ENCODE measurements around the gene GFPT2. TPM values are rescaled to one million over a fixed set of nuclear protein-coding genes. Genes with fewer than 3 reads are reported as not detected.
A peak's percentile ranks its signal among the peaks of the same experiment; 100 is the strongest.
"Not testable (repeated sequence)": the region's sequence is repeated elsewhere in the genome, so short reads cannot be mapped to it uniquely, and the experiment has no call there.

Gene GFPT2
- total RNA-seq, 5 donors from 2014 or later (not counting 1 experiment from before 2014, with no cell fraction given), result 1.6 to 3.6 (median 2.0) TPM

GRCh38 chr5:180299526-180299925, 53.6 kb downstream of the GFPT2 start:
- no peak for ATAC-seq (replicated peaks in 1 of 4)
- Histone ChIP-seq H3K27ac (ENCODE audit: low read length) (no peak overlapping the region), H3K4me1 (ENCODE audit: control insufficient read depth in 1 of 2, extremely low read depth in 1 of 2, insufficient read depth in 2 of 2, low read length in 2 of 2) (peaks cover 0 to 9% of the 10 kb centered on the region in 2 experiments), H3K9me3 (no peaks in the 10 kb centered on the region), H3K36me3 (ENCODE audit: control insufficient read depth in 2 of 2, extremely low read depth in 1 of 2, insufficient read depth in 1 of 2, low read length in 1 of 2) (no peaks in the 10 kb centered on the region), H3K4me3 (ENCODE audit: control insufficient read depth in 1 of 2, extremely low read depth in 1 of 2, low read length in 1 of 2) (no peak overlapping the region), H3K27me3 (replicated peaks in 1 of 2; ENCODE audit: control insufficient read depth in 2 of 2, extremely low read depth in 1 of 2, insufficient read depth in 2 of 2, low read length in 1 of 2) (peaks cover 0 to 11% of the 10 kb centered on the region in 2 experiments)
- WGBS (ENCODE audit: insufficient coverage), result 40% methylated on average over 1 of the region's 3 CpGs
- H3K4me1 Mint-ChIP-seq, result peaks cover 3 to 9% (median 6%) of the 10 kb centered on the region in 3 donors
- CTCF ChIA-PET, result interaction anchor here in 1 of 2 donors (0.9 kb wide), 1 partner anchor 29 kb away, joined by 3 read pairs; no protein-coding TSS in a partner anchor
- H3K27me3 Mint-ChIP-seq, result peaks cover 0 to 5% of the 10 kb centered on the region in 2 donors
- H3K36me3 Mint-ChIP-seq, result no peaks in the 10 kb centered on the region
- H3K27ac Mint-ChIP-seq, result no peak overlapping the region
- POLR2A ChIA-PET, result no interaction called here
- H3K4me3 Mint-ChIP-seq, result no peak overlapping the region
- H3K9me3 Mint-ChIP-seq, result no peaks in the 10 kb centered on the region
- DNase-seq, result no peak

DNA sequence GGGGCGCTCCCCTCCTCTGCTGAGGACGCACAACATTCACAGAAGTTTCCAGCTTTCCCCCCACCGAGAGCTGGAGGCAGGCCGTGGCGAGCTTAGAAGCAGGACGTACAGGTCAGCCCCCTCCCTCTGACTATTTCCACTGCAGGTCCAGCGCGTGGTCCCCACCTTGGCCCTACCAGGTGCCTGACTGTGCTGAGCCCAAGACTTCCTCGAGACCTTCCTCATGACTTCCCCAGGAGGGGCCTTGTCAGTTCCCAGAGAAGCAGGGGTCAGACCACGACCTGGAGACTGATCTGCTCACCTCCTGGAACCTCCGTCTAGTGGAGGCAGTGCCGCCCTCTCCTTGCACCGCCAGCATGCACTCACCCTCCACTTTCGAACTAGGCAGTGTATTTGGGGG, 54.1 kb downstream of the GFPT2 start:
- CTCF ChIA-PET; H3K4me3 Mint-ChIP-seq; ATAC-seq (replicated peaks in 1 of 4); H3K36me3 Mint-ChIP-seq; H3K27ac Mint-ChIP-seq; DNase-seq; H3K9me3 Mint-ChIP-seq; H3K4me3 ChIP-seq (ENCODE audit: control insufficient read depth in 1 of 2, extremely low read depth in 1 of 2, low read length in 1 of 2); H3K27me3 ChIP-seq (replicated peaks in 1 of 2; ENCODE audit: control insufficient read depth in 2 of 2, extremely low read depth in 1 of 2, insufficient read depth in 2 of 2, low read length in 1 of 2); H3K27ac ChIP-seq (ENCODE audit: low read length); POLR2A ChIA-PET; H3K9me3 ChIP-seq; H3K36me3 ChIP-seq (ENCODE audit: control insufficient read depth in 2 of 2, extremely low read depth in 1 of 2, insufficient read depth in 1 of 2, low read length in 1 of 2); H3K4me1 ChIP-seq (ENCODE audit: control insufficient read depth in 1 of 2, extremely low read depth in 1 of 2, insufficient read depth in 2 of 2, low read length in 2 of 2); H3K27me3 Mint-ChIP-seq: not testable (repeated sequence)
- 99% methylated on average over 7 of the region's 14 CpGs for WGBS (ENCODE audit: insufficient coverage)
- peaks cover 6 to 14% (median 11%) of the 10 kb centered on the region in 3 donors for H3K4me1 Mint-ChIP-seq

- Mint-ChIP-seq H3K4me1 (peaks cover 19 to 25% (median 23%) of the 10 kb centered on the region in 3 donors), H3K4me3 (no peak overlapping the region), H3K36me3 (no peaks in the 10 kb centered on the region), H3K27me3 (peaks cover 0 to 4% of the 10 kb centered on the region in 2 donors), H3K27ac (no peak overlapping the region), H3K9me3 (no peaks in the 10 kb centered on the region)
- Histone ChIP-seq H3K36me3 (ENCODE audit: control insufficient read depth in 2 of 2, extremely low read depth in 1 of 2, insufficient read depth in 1 of 2, low read length in 1 of 2) (no peaks in the 10 kb centered on the region), H3K9me3 (no peaks in the 10 kb centered on the region), H3K4me1 (ENCODE audit: control insufficient read depth in 1 of 2, extremely low read depth in 1 of 2, insufficient read depth in 2 of 2, low read length in 2 of 2) (peaks cover 0 to 23% of the 10 kb centered on the region in 2 experiments), H3K27me3 (replicated peaks in 1 of 2; ENCODE audit: control insufficient read depth in 2 of 2, extremely low read depth in 1 of 2, insufficient read depth in 2 of 2, low read length in 1 of 2) (no peaks in the 10 kb centered on the region), H3K4me3 (ENCODE audit: control insufficient read depth in 1 of 2, extremely low read depth in 1 of 2, low read length in 1 of 2) (no peak overlapping the region), H3K27ac (ENCODE audit: low read length) (no peak overlapping the region)
- DNase-seq (no peak), ATAC-seq (replicated peaks in 1 of 4) (no peak)
- POLR2A ChIA-PET, result no interaction called here
- CTCF ChIA-PET, result interaction anchor here in 1 of 2 donors (0.6 kb wide), 1 partner anchor 20 kb away, joined by 6 read pairs; no protein-coding TSS in a partner anchor
- 84% methylated on average over 2 of the region's 2 CpGs for WGBS (ENCODE audit: insufficient coverage)
These were observed 55.4 kb downstream of the GFPT2 start for GRCh38 chr5:180297587-180298282.

DNA sequence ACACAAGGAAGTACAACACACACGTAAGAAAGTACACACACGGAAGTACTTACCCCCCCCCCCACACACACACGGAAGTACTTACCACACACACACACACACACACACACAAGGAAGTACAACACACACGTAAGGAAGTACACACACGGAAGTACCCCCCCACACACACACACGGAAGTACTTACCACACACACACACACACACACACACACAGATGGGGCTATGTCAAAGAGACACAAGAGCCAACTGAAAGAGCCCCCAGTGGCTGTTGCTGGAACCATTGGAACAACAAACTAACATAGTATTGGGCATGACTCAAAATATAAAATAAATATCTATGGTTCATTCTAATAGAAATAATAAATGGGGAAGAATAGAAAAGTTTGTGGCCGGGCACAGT, 56.4 kb downstream of the GFPT2 start:
- Histone ChIP-seq H3K27me3 (replicated peaks in 1 of 2; ENCODE audit: control insufficient read depth in 2 of 2, extremely low read depth in 1 of 2, insufficient read depth in 2 of 2, low read length in 1 of 2) (no peaks in the 10 kb centered on the region), H3K4me1 (ENCODE audit: control insufficient read depth in 1 of 2, extremely low read depth in 1 of 2, insufficient read depth in 2 of 2, low read length in 2 of 2) (peaks cover 0 to 26% of the 10 kb centered on the region in 2 experiments), H3K27ac (ENCODE audit: low read length) (no peak overlapping the region), H3K36me3 (ENCODE audit: control insufficient read depth in 2 of 2, extremely low read depth in 1 of 2, insufficient read depth in 1 of 2, low read length in 1 of 2) (no peaks in the 10 kb centered on the region), H3K9me3 (no peaks in the 10 kb centered on the region), H3K4me3 (ENCODE audit: control insufficient read depth in 1 of 2, extremely low read depth in 1 of 2, low read length in 1 of 2) (no peak overlapping the region)
- no peak overlapping the region for H3K4me3 Mint-ChIP-seq
- DNase-seq (peak in 5 of 35 experiments; percentile 4 to 41 (median 17)), ATAC-seq (replicated peaks in 1 of 4) (no peak)
- no peak overlapping the region for H3K27ac Mint-ChIP-seq
- POLR2A ChIA-PET, result interaction anchor here in 1 of 2 donors (0.6 kb wide), 1 partner anchor 11 kb away, joined by 6 read pairs; no protein-coding TSS in a partner anchor
- CTCF ChIA-PET, result no interaction called here
- no peaks in the 10 kb centered on the region for H3K36me3 Mint-ChIP-seq
- WGBS (ENCODE audit: insufficient coverage), result no CpG with 5 or more reads among the region's 7 CpGs
- H3K9me3 Mint-ChIP-seq, result no peaks in the 10 kb centered on the region
- peaks cover 23 to 27% (median 26%) of the 10 kb centered on the region in 3 donors for H3K4me1 Mint-ChIP-seq
- peaks cover 0 to 3% of the 10 kb centered on the region in 2 donors for H3K27me3 Mint-ChIP-seq

DNA sequence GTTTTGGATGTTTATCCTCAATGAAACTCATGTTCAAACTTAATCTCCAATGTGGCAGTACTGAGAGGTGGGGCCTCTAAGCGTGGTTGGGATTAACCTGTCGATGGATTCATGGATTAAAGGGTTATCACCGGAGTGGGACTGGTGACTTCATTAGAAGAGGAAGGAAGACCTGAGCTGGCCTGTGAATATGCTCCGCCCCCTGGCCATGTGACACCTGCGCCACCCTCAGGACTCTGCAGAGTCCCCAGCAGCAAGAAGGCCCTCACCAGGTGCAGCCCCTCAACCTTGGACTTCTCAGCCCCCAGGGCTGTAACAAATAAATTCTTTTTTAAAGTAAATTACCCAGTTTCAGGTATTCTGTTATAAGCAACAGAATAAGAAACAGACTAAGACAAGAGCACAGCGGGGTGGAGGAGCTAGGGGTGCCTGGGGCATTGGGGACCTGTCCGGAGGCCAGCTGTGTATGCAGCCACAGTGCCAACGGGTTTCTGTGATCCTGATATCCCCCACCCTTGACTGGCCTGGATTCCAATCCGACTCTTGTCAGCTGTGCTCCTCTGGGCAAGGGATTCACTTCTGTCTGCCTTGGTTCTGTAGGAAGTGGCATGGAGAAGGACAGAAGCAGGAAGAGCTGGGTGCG, 58.1 kb downstream of the GFPT2 start:
- POLR2A ChIA-PET, result no interaction called here
- 65% methylated on average over 3 of the region's 10 CpGs for WGBS (ENCODE audit: insufficient coverage)
- H3K4me3 ChIP-seq (ENCODE audit: control insufficient read depth in 1 of 2, extremely low read depth in 1 of 2, low read length in 1 of 2), result no peak overlapping the region
- H3K36me3 ChIP-seq (ENCODE audit: control insufficient read depth in 2 of 2, extremely low read depth in 1 of 2, insufficient read depth in 1 of 2, low read length in 1 of 2), result no peaks in the 10 kb centered on the region
- Mint-ChIP-seq H3K36me3 (no peaks in the 10 kb centered on the region), H3K27me3 (no peaks in the 10 kb centered on the region), H3K27ac (peak overlapping the region in 1 of 2 donors; percentile 66), H3K4me1 (peaks cover 34 to 38% (median 36%) of the 10 kb centered on the region in 3 donors), H3K4me3 (no peak overlapping the region), H3K9me3 (no peaks in the 10 kb centered on the region)
- no peak overlapping the region for H3K27ac ChIP-seq (ENCODE audit: low read length)
- peaks cover 2 to 38% of the 10 kb centered on the region in 2 experiments for H3K4me1 ChIP-seq (ENCODE audit: control insufficient read depth in 1 of 2, extremely low read depth in 1 of 2, insufficient read depth in 2 of 2, low read length in 2 of 2)
- DNase-seq (no peak), ATAC-seq (replicated peaks in 1 of 4) (no peak)
- H3K27me3 ChIP-seq (replicated peaks in 1 of 2; ENCODE audit: control insufficient read depth in 2 of 2, extremely low read depth in 1 of 2, insufficient read depth in 2 of 2, low read length in 1 of 2), result no peaks in the 10 kb centered on the region
- CTCF ChIA-PET, result interaction anchor here (0.6 to 4.2 kb wide), 6 partner anchors 20 to 176 kb away, joined by 3 to 42 read pairs (median 4); no protein-coding TSS in a partner anchor
- no peaks in the 10 kb centered on the region for H3K9me3 ChIP-seq

DNA sequence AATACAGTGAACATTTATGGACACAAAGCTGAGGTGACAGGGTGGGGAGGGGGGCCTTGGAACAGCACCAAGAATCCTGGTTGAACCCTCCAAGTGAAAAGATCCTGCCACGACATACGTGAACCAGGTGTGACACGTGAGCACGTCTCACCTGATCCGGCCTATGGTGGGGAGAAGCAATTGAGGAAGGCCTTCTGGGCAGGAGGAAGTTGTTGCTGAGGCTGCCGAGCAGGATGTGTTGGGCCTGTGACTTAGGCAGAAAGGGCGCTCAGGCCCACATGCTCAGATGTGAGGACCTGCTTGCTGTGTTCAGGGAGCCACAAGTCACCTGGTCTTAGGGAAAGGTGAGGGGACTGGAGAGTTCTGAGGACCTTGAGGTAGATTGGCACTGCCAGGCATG, 58.7 kb downstream of the GFPT2 start:
- Histone ChIP-seq H3K9me3 (no peaks in the 10 kb centered on the region), H3K4me3 (ENCODE audit: control insufficient read depth in 1 of 2, extremely low read depth in 1 of 2, low read length in 1 of 2) (no peak overlapping the region), H3K27me3 (replicated peaks in 1 of 2; ENCODE audit: control insufficient read depth in 2 of 2, extremely low read depth in 1 of 2, insufficient read depth in 2 of 2, low read length in 1 of 2) (no peaks in the 10 kb centered on the region), H3K4me1 (ENCODE audit: control insufficient read depth in 1 of 2, extremely low read depth in 1 of 2, insufficient read depth in 2 of 2, low read length in 2 of 2) (peaks cover 2 to 45% of the 10 kb centered on the region in 2 experiments), H3K27ac (ENCODE audit: low read length) (peak overlapping the region; percentile 87), H3K36me3 (ENCODE audit: control insufficient read depth in 2 of 2, extremely low read depth in 1 of 2, insufficient read depth in 1 of 2, low read length in 1 of 2) (no peaks in the 10 kb centered on the region)
- no peaks in the 10 kb centered on the region for H3K27me3 Mint-ChIP-seq
- H3K9me3 Mint-ChIP-seq, result no peaks in the 10 kb centered on the region
- WGBS (ENCODE audit: insufficient coverage), result 83% methylated on average over 7 of the region's 7 CpGs
- ChIA-PET POLR2A (interaction anchor here in 1 of 2 donors (0.5 kb wide), 1 partner anchor 913 kb away, joined by 3 read pairs; no protein-coding TSS in a partner anchor), CTCF (interaction anchor here (0.6 to 4.2 kb wide), 6 partner anchors 13 to 176 kb away, joined by 3 to 42 read pairs (median 4); no protein-coding TSS in a partner anchor)
- DNase-seq (peak in 1 of 35 experiments; percentile 19), ATAC-seq (replicated peaks in 1 of 4) (no peak)
- H3K36me3 Mint-ChIP-seq, result no peaks in the 10 kb centered on the region
- H3K27ac Mint-ChIP-seq, result peak overlapping the region; percentile 57 to 66
- no peak overlapping the region for H3K4me3 Mint-ChIP-seq
- H3K4me1 Mint-ChIP-seq, result peaks cover 40 to 44% (median 42%) of the 10 kb centered on the region in 3 donors

Data from T-cell (primary cell).